ENCODE results near the gene ITPK1.

The ITPK1 gene

GRCh38 chr14:93101181-93101580 is 14.5 kb downstream of the ITPK1 start:
- H2BK15ac ChIP-seq (replicated peaks; ENCODE audit: low read depth): no peak overlapping the region
- no peak overlapping the region for H2AK5ac ChIP-seq (ENCODE audit: low read length)
- no peak overlapping the region for H3K27ac ChIP-seq (ENCODE audit: low read depth, low read length)
- H3K9ac ChIP-seq (ENCODE audit: low read length): no peak overlapping the region
- no peaks in the 10 kb centered on the region for H3K36me3 ChIP-seq (ENCODE audit: control insufficient read depth, insufficient read depth, low read length)
- H3K4me2 ChIP-seq (ENCODE audit: low read length): no peak overlapping the region
- peaks cover 3% of the 10 kb centered on the region for H3K4me1 ChIP-seq (ENCODE audit: control insufficient read depth, low read depth, low read length)
- no peaks in the 10 kb centered on the region for H3K27me3 ChIP-seq (ENCODE audit: insufficient read depth, low read length, poor library complexity)
- H2BK120ac ChIP-seq (ENCODE audit: low read depth, low read length): no peak overlapping the region
- no peak for DNase-seq
- no peak overlapping the region for H3K4ac ChIP-seq (ENCODE audit: low read depth, low read length)
- no peak overlapping the region for H4K8ac ChIP-seq (ENCODE audit: low read depth, low read length)
- no peak overlapping the region for H3K56ac ChIP-seq (ENCODE audit: low read length)
- H3K4me3 ChIP-seq (ENCODE audit: low read length): no peak overlapping the region
- WGBS (ENCODE audit: extremely low coverage, insufficient coverage, low lambda C conversion rate): no CpG with 5 or more reads among the region's 6 CpGs
- no peak overlapping the region for H3K18ac ChIP-seq (ENCODE audit: low read length)
- peaks cover 3% of the 10 kb centered on the region for H3K79me2 ChIP-seq (ENCODE audit: control insufficient read depth, insufficient read depth, low read length)
- H4K5ac ChIP-seq (ENCODE audit: low read length): no peak overlapping the region
- no peak overlapping the region for H3K23ac ChIP-seq (ENCODE audit: low read length)
- H2BK5ac ChIP-seq (ENCODE audit: low read length): no peak overlapping the region
- H3K79me1 ChIP-seq (ENCODE audit: low read length): peaks cover 3% of the 10 kb centered on the region

DNA sequence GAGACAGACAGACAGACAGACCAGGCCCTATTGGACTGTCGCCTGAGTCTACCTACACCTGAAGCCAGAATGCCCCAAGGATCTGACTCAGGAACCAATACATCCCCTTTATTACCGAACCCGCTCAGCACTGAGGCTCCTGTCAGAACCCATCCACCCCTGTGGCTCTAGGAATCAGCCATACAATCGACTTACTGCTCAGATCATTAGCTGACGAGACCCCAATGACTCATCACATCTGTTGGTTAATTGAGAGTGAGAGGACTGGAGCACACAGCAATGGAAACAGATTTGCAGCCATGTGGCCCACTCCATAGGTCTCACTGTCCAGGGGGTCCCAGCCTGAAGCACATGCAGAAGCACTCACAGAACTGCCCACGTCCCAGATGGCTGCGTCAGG is 15.2 kb downstream of the ITPK1 start:
- no peaks in the 10 kb centered on the region for H3K36me3 ChIP-seq (ENCODE audit: control insufficient read depth, insufficient read depth, low read length)
- H4K8ac ChIP-seq (ENCODE audit: low read depth, low read length): no peak overlapping the region
- H2BK120ac ChIP-seq (ENCODE audit: low read depth, low read length): no peak overlapping the region

GRCh38 chr14:93100100-93100499 is 15.6 kb downstream of the ITPK1 start:
- WGBS (ENCODE audit: extremely low coverage, insufficient coverage, low lambda C conversion rate): no CpG with 5 or more reads among the region's 3 CpGs
- H3K4me1 ChIP-seq (ENCODE audit: control insufficient read depth, low read depth, low read length): peaks cover 3% of the 10 kb centered on the region
- no peak overlapping the region for H3K18ac ChIP-seq (ENCODE audit: low read length)
- H3K56ac ChIP-seq (ENCODE audit: low read length): no peak overlapping the region
- no peak overlapping the region for H3K9ac ChIP-seq (ENCODE audit: low read length)
- no peak overlapping the region for H2BK5ac ChIP-seq (ENCODE audit: low read length)
- H2BK15ac ChIP-seq (replicated peaks; ENCODE audit: low read depth): no peak overlapping the region
- H2BK120ac ChIP-seq (ENCODE audit: low read depth, low read length): no peak overlapping the region
- no peaks in the 10 kb centered on the region for H3K36me3 ChIP-seq (ENCODE audit: control insufficient read depth, insufficient read depth, low read length)
- no peaks in the 10 kb centered on the region for H3K27me3 ChIP-seq (ENCODE audit: insufficient read depth, low read length, poor library complexity)
- peak; percentile 83 for DNase-seq
- no peak overlapping the region for H3K23ac ChIP-seq (ENCODE audit: low read length)
- no peak overlapping the region for H4K8ac ChIP-seq (ENCODE audit: low read depth, low read length)
- H3K79me1 ChIP-seq (ENCODE audit: low read length): peaks cover 5% of the 10 kb centered on the region
- H2AK5ac ChIP-seq (ENCODE audit: low read length): no peak overlapping the region
- H3K4ac ChIP-seq (ENCODE audit: low read depth, low read length): no peak overlapping the region
- H3K4me3 ChIP-seq (ENCODE audit: low read length): no peak overlapping the region
- no peak overlapping the region for H3K27ac ChIP-seq (ENCODE audit: low read depth, low read length)
- no peak overlapping the region for H3K4me2 ChIP-seq (ENCODE audit: low read length)
- peaks cover 7% of the 10 kb centered on the region for H3K79me2 ChIP-seq (ENCODE audit: control insufficient read depth, insufficient read depth, low read length)
- no peak overlapping the region for H4K5ac ChIP-seq (ENCODE audit: low read length)

More for the DNA sequence above, 15.2 kb downstream of the ITPK1 start:
- H3K27me3 ChIP-seq (ENCODE audit: insufficient read depth, low read length, poor library complexity): no peaks in the 10 kb centered on the region
- peaks cover 5% of the 10 kb centered on the region for H3K79me1 ChIP-seq (ENCODE audit: low read length)
- no peak overlapping the region for H4K5ac ChIP-seq (ENCODE audit: low read length)
- no peak overlapping the region for H3K4me3 ChIP-seq (ENCODE audit: low read length)
- H3K23ac ChIP-seq (ENCODE audit: low read length): no peak overlapping the region
- no peak overlapping the region for H2BK15ac ChIP-seq (replicated peaks; ENCODE audit: low read depth)
- H3K4me1 ChIP-seq (ENCODE audit: control insufficient read depth, low read depth, low read length): peaks cover 3% of the 10 kb centered on the region
- no peak overlapping the region for H3K4me2 ChIP-seq (ENCODE audit: low read length)
- H3K9ac ChIP-seq (ENCODE audit: low read length): no peak overlapping the region
- H3K4ac ChIP-seq (ENCODE audit: low read depth, low read length): no peak overlapping the region
- peak; percentile 53 for DNase-seq
- H3K79me2 ChIP-seq (ENCODE audit: control insufficient read depth, insufficient read depth, low read length): peaks cover 7% of the 10 kb centered on the region
- H3K27ac ChIP-seq (ENCODE audit: low read depth, low read length): no peak overlapping the region
- no peak overlapping the region for H3K18ac ChIP-seq (ENCODE audit: low read length)
- no peak overlapping the region for H2AK5ac ChIP-seq (ENCODE audit: low read length)
- no peak overlapping the region for H2BK5ac ChIP-seq (ENCODE audit: low read length)
- no CpG with 5 or more reads among the region's 7 CpGs for WGBS (ENCODE audit: extremely low coverage, insufficient coverage, low lambda C conversion rate)
- no peak overlapping the region for H3K56ac ChIP-seq (ENCODE audit: low read length)

GRCh38 chr14:93099643-93100042 is 16.1 kb downstream of the ITPK1 start:
- H3K4me1 ChIP-seq (ENCODE audit: control insufficient read depth, low read depth, low read length): peaks cover 3% of the 10 kb centered on the region
- no peak overlapping the region for H3K4me2 ChIP-seq (ENCODE audit: low read length)
- DNase-seq: no peak
- no peak overlapping the region for H3K4me3 ChIP-seq (ENCODE audit: low read length)
- peaks cover 7% of the 10 kb centered on the region for H3K79me2 ChIP-seq (ENCODE audit: control insufficient read depth, insufficient read depth, low read length)
- H3K36me3 ChIP-seq (ENCODE audit: control insufficient read depth, insufficient read depth, low read length): no peaks in the 10 kb centered on the region
- no peak overlapping the region for H2AK5ac ChIP-seq (ENCODE audit: low read length)
- no peak overlapping the region for H3K4ac ChIP-seq (ENCODE audit: low read depth, low read length)
- H3K23ac ChIP-seq (ENCODE audit: low read length): no peak overlapping the region
- WGBS (ENCODE audit: extremely low coverage, insufficient coverage, low lambda C conversion rate): no CpG with 5 or more reads among the region's 9 CpGs
- no peak overlapping the region for H3K18ac ChIP-seq (ENCODE audit: low read length)
- H2BK15ac ChIP-seq (replicated peaks; ENCODE audit: low read depth): no peak overlapping the region
- no peak overlapping the region for H3K9ac ChIP-seq (ENCODE audit: low read length)
- no peak overlapping the region for H3K56ac ChIP-seq (ENCODE audit: low read length)
- H2BK120ac ChIP-seq (ENCODE audit: low read depth, low read length): no peak overlapping the region
- no peak overlapping the region for H4K8ac ChIP-seq (ENCODE audit: low read depth, low read length)
- peaks cover 5% of the 10 kb centered on the region for H3K79me1 ChIP-seq (ENCODE audit: low read length)
- no peaks in the 10 kb centered on the region for H3K27me3 ChIP-seq (ENCODE audit: insufficient read depth, low read length, poor library complexity)
- H2BK5ac ChIP-seq (ENCODE audit: low read length): no peak overlapping the region
- no peak overlapping the region for H4K5ac ChIP-seq (ENCODE audit: low read length)
- H3K27ac ChIP-seq (ENCODE audit: low read depth, low read length): no peak overlapping the region

- DNase-seq: no peak
- Histone ChIP-seq H3K23ac (ENCODE audit: low read length) (no peak overlapping the region), H3K27ac (ENCODE audit: low read depth, low read length) (no peak overlapping the region), H3K4me2 (ENCODE audit: low read length) (no peak overlapping the region), H3K18ac (ENCODE audit: low read length) (no peak overlapping the region), H2BK15ac (replicated peaks; ENCODE audit: low read depth) (no peak overlapping the region), H3K4ac (ENCODE audit: low read depth, low read length) (no peak overlapping the region), H3K4me3 (ENCODE audit: low read length) (no peak overlapping the region), H3K4me1 (ENCODE audit: control insufficient read depth, low read depth, low read length) (peaks cover 3% of the 10 kb centered on the region), H3K79me1 (ENCODE audit: low read length) (peaks cover 5% of the 10 kb centered on the region), H3K36me3 (ENCODE audit: control insufficient read depth, insufficient read depth, low read length) (no peaks in the 10 kb centered on the region), H2BK5ac (ENCODE audit: low read length) (no peak overlapping the region), H3K56ac (ENCODE audit: low read length) (no peak overlapping the region), H2AK5ac (ENCODE audit: low read length) (no peak overlapping the region), H4K8ac (ENCODE audit: low read depth, low read length) (no peak overlapping the region), H3K27me3 (ENCODE audit: insufficient read depth, low read length, poor library complexity) (no peaks in the 10 kb centered on the region), H4K5ac (ENCODE audit: low read length) (no peak overlapping the region), H2BK120ac (ENCODE audit: low read depth, low read length) (no peak overlapping the region), H3K79me2 (ENCODE audit: control insufficient read depth, insufficient read depth, low read length) (peaks cover 7% of the 10 kb centered on the region), H3K9ac (ENCODE audit: low read length) (no peak overlapping the region)
- WGBS (ENCODE audit: extremely low coverage, insufficient coverage, low lambda C conversion rate): no CpG with 5 or more reads among the region's 7 CpGs
Observed at GRCh38 chr14:93099196-93099595, 16.5 kb downstream of the ITPK1 start.

GRCh38 chr14:93096691-93097322 is 18.9 kb downstream of the ITPK1 start:
- H2BK15ac ChIP-seq (replicated peaks; ENCODE audit: low read depth): no peak overlapping the region
- no peak overlapping the region for H3K9ac ChIP-seq (ENCODE audit: low read length)
- no peak overlapping the region for H3K4me3 ChIP-seq (ENCODE audit: low read length)
- H3K4ac ChIP-seq (ENCODE audit: low read depth, low read length): no peak overlapping the region
- no peak overlapping the region for H3K23ac ChIP-seq (ENCODE audit: low read length)
- H3K4me2 ChIP-seq (ENCODE audit: low read length): no peak overlapping the region
- H3K36me3 ChIP-seq (ENCODE audit: control insufficient read depth, insufficient read depth, low read length): no peaks in the 10 kb centered on the region
- H4K5ac ChIP-seq (ENCODE audit: low read length): no peak overlapping the region
- no peak overlapping the region for H4K8ac ChIP-seq (ENCODE audit: low read depth, low read length)
- H3K27ac ChIP-seq (ENCODE audit: low read depth, low read length): no peak overlapping the region
- no peak overlapping the region for H2AK5ac ChIP-seq (ENCODE audit: low read length)
- H3K4me1 ChIP-seq (ENCODE audit: control insufficient read depth, low read depth, low read length): peaks cover 3% of the 10 kb centered on the region
- DNase-seq: no peak
- H3K18ac ChIP-seq (ENCODE audit: low read length): no peak overlapping the region
- H3K27me3 ChIP-seq (ENCODE audit: insufficient read depth, low read length, poor library complexity): no peaks in the 10 kb centered on the region
- H3K56ac ChIP-seq (ENCODE audit: low read length): no peak overlapping the region
- H3K79me2 ChIP-seq (ENCODE audit: control insufficient read depth, insufficient read depth, low read length): peaks cover 9% of the 10 kb centered on the region
- no peak overlapping the region for H2BK5ac ChIP-seq (ENCODE audit: low read length)
- H2BK120ac ChIP-seq (ENCODE audit: low read depth, low read length): no peak overlapping the region
- WGBS (ENCODE audit: extremely low coverage, insufficient coverage, low lambda C conversion rate): no CpG with 5 or more reads among the region's 13 CpGs
- peaks cover 7% of the 10 kb centered on the region for H3K79me1 ChIP-seq (ENCODE audit: low read length)
